ENCODE results near the gene CLUH.

The CLUH gene

GRCh38 chr17:2695961-2696760, 15.4 kb downstream of the CLUH start:
- no peak overlapping the region for H3K27ac ChIP-seq (ENCODE audit: insufficient read depth in 1 of 2, low read depth in 1 of 2, low read length in 2 of 2, poor library complexity in 1 of 2, severe bottlenecking in 2 of 2)
- POLR2A ChIA-PET: no interaction called here
- no peaks in the 10 kb centered on the region for H3K4me1 ChIP-seq (ENCODE audit: control extremely low read depth in 1 of 4, control insufficient read depth in 4 of 4, insufficient read depth in 4 of 4, low read length in 3 of 4)
- no peaks in the 10 kb centered on the region for H3K9me3 ChIP-seq (ENCODE audit: control extremely low read depth in 1 of 5, control insufficient read depth in 4 of 5, insufficient read depth in 2 of 5, low read depth in 1 of 5, low read length in 4 of 5)
- WGBS (ENCODE audit: insufficient coverage): 97% methylated on average over 34 of the region's 36 CpGs
- H3K36me3 ChIP-seq (ENCODE audit: control insufficient read depth in 4 of 4, insufficient read depth in 4 of 4, low read length in 3 of 4): peaks cover 3 to 86% (median 60%) of the 10 kb centered on the region in 4 experiments
- no peak overlapping the region for H3K4me3 ChIP-seq (ENCODE audit: control insufficient read depth in 1 of 7, extremely low read depth in 1 of 7, insufficient read depth in 4 of 7, low read depth in 2 of 7, low read length in 6 of 7)
- H3K27me3 ChIP-seq (replicated peaks in 2 of 5; ENCODE audit: control insufficient read depth in 4 of 5, insufficient read depth in 5 of 5, low read length in 4 of 5): no peaks in the 10 kb centered on the region
- CTCF ChIA-PET: no interaction called here
- no peak for DNase-seq

- CTCF ChIA-PET: interaction anchor here (1.3 kb wide), 2 partner anchors 10 to 12 kb away, joined by 3 to 4 read pairs; no protein-coding TSS in a partner anchor
- Histone ChIP-seq H3K9me3 (ENCODE audit: control extremely low read depth in 1 of 5, control insufficient read depth in 4 of 5, insufficient read depth in 2 of 5, low read depth in 1 of 5, low read length in 4 of 5) (no peaks in the 10 kb centered on the region), H3K36me3 (ENCODE audit: control insufficient read depth in 4 of 4, insufficient read depth in 4 of 4, low read length in 3 of 4) (peaks cover 3 to 86% (median 58%) of the 10 kb centered on the region in 4 experiments), H3K27me3 (replicated peaks in 2 of 5; ENCODE audit: control insufficient read depth in 4 of 5, insufficient read depth in 5 of 5, low read length in 4 of 5) (no peaks in the 10 kb centered on the region), H3K27ac (ENCODE audit: insufficient read depth in 1 of 2, low read depth in 1 of 2, low read length in 2 of 2, poor library complexity in 1 of 2, severe bottlenecking in 2 of 2) (no peak overlapping the region), H3K4me3 (ENCODE audit: control insufficient read depth in 1 of 7, extremely low read depth in 1 of 7, insufficient read depth in 4 of 7, low read depth in 2 of 7, low read length in 6 of 7) (no peak overlapping the region), H3K4me1 (ENCODE audit: control extremely low read depth in 1 of 4, control insufficient read depth in 4 of 4, insufficient read depth in 4 of 4, low read length in 3 of 4) (no peaks in the 10 kb centered on the region)
- POLR2A ChIA-PET: no interaction called here
- 97% methylated on average over 23 of the region's 28 CpGs for WGBS (ENCODE audit: insufficient coverage)
- DNase-seq: no peak
Observed at GRCh38 chr17:2695243-2695960, 16.2 kb downstream of the CLUH start.

- ChIA-PET CTCF (interaction anchor here (1.3 kb wide), 2 partner anchors 11 to 13 kb away, joined by 3 to 4 read pairs; no protein-coding TSS in a partner anchor), POLR2A (no interaction called here)
- Histone ChIP-seq H3K4me3 (ENCODE audit: control insufficient read depth in 1 of 7, extremely low read depth in 1 of 7, insufficient read depth in 4 of 7, low read depth in 2 of 7, low read length in 6 of 7) (no peak overlapping the region), H3K4me1 (ENCODE audit: control extremely low read depth in 1 of 4, control insufficient read depth in 4 of 4, insufficient read depth in 4 of 4, low read length in 3 of 4) (no peaks in the 10 kb centered on the region), H3K36me3 (ENCODE audit: control insufficient read depth in 4 of 4, insufficient read depth in 4 of 4, low read length in 3 of 4) (peaks cover 3 to 86% (median 59%) of the 10 kb centered on the region in 4 experiments), H3K9me3 (ENCODE audit: control extremely low read depth in 1 of 5, control insufficient read depth in 4 of 5, insufficient read depth in 2 of 5, low read depth in 1 of 5, low read length in 4 of 5) (no peaks in the 10 kb centered on the region), H3K27me3 (replicated peaks in 2 of 5; ENCODE audit: control insufficient read depth in 4 of 5, insufficient read depth in 5 of 5, low read length in 4 of 5) (no peaks in the 10 kb centered on the region), H3K27ac (ENCODE audit: insufficient read depth in 1 of 2, low read depth in 1 of 2, low read length in 2 of 2, poor library complexity in 1 of 2, severe bottlenecking in 2 of 2) (no peak overlapping the region)
- WGBS (ENCODE audit: insufficient coverage): 92% methylated on average over 36 of the region's 42 CpGs
- DNase-seq: no peak
Observed at GRCh38 chr17:2694381-2695242, 17.0 kb downstream of the CLUH start.

GRCh38 chr17:2693561-2694380, 17.8 kb downstream of the CLUH start:
- POLR2A ChIA-PET: no interaction called here
- Histone ChIP-seq H3K4me1 (ENCODE audit: control extremely low read depth in 1 of 4, control insufficient read depth in 4 of 4, insufficient read depth in 4 of 4, low read length in 3 of 4) (no peaks in the 10 kb centered on the region), H3K27ac (ENCODE audit: insufficient read depth in 1 of 2, low read depth in 1 of 2, low read length in 2 of 2, poor library complexity in 1 of 2, severe bottlenecking in 2 of 2) (no peak overlapping the region), H3K36me3 (ENCODE audit: control insufficient read depth in 4 of 4, insufficient read depth in 4 of 4, low read length in 3 of 4) (peaks cover 3 to 89% (median 56%) of the 10 kb centered on the region in 4 experiments), H3K4me3 (ENCODE audit: control insufficient read depth in 1 of 7, extremely low read depth in 1 of 7, insufficient read depth in 4 of 7, low read depth in 2 of 7, low read length in 6 of 7) (no peak overlapping the region), H3K9me3 (ENCODE audit: control extremely low read depth in 1 of 5, control insufficient read depth in 4 of 5, insufficient read depth in 2 of 5, low read depth in 1 of 5, low read length in 4 of 5) (no peaks in the 10 kb centered on the region), H3K27me3 (replicated peaks in 2 of 5; ENCODE audit: control insufficient read depth in 4 of 5, insufficient read depth in 5 of 5, low read length in 4 of 5) (no peaks in the 10 kb centered on the region)
- no peak for DNase-seq
- CTCF ChIA-PET: no interaction called here
- WGBS (ENCODE audit: insufficient coverage): 90% methylated on average over 34 of the region's 37 CpGs

- Histone ChIP-seq H3K4me3 (ENCODE audit: control insufficient read depth in 1 of 7, extremely low read depth in 1 of 7, insufficient read depth in 4 of 7, low read depth in 2 of 7, low read length in 6 of 7) (no peak overlapping the region), H3K9me3 (ENCODE audit: control extremely low read depth in 1 of 5, control insufficient read depth in 4 of 5, insufficient read depth in 2 of 5, low read depth in 1 of 5, low read length in 4 of 5) (no peaks in the 10 kb centered on the region), H3K4me1 (ENCODE audit: control extremely low read depth in 1 of 4, control insufficient read depth in 4 of 4, insufficient read depth in 4 of 4, low read length in 3 of 4) (no peaks in the 10 kb centered on the region), H3K27me3 (replicated peaks in 2 of 5; ENCODE audit: control insufficient read depth in 4 of 5, insufficient read depth in 5 of 5, low read length in 4 of 5) (no peaks in the 10 kb centered on the region), H3K36me3 (ENCODE audit: control insufficient read depth in 4 of 4, insufficient read depth in 4 of 4, low read length in 3 of 4) (peaks cover 3 to 84% (median 48%) of the 10 kb centered on the region in 4 experiments), H3K27ac (ENCODE audit: insufficient read depth in 1 of 2, low read depth in 1 of 2, low read length in 2 of 2, poor library complexity in 1 of 2, severe bottlenecking in 2 of 2) (no peak overlapping the region)
- CTCF ChIA-PET: no interaction called here
- DNase-seq: no peak
- POLR2A ChIA-PET: no interaction called here
- 86% methylated on average over 11 of the region's 14 CpGs for WGBS (ENCODE audit: insufficient coverage)
Observed at GRCh38 chr17:2692781-2693135, 18.8 kb downstream of the CLUH start.

GRCh38 chr17:2691965-2692780, 19.4 kb downstream of the CLUH start:
- CTCF ChIA-PET: no interaction called here

More at GRCh38 chr17:2691965-2692780, 19.4 kb downstream of the CLUH start:
- POLR2A ChIA-PET: no interaction called here
- no peak overlapping the region for H3K4me3 ChIP-seq (ENCODE audit: control insufficient read depth in 1 of 7, extremely low read depth in 1 of 7, insufficient read depth in 4 of 7, low read depth in 2 of 7, low read length in 6 of 7)
- H3K4me1 ChIP-seq (ENCODE audit: control extremely low read depth in 1 of 4, control insufficient read depth in 4 of 4, insufficient read depth in 4 of 4, low read length in 3 of 4): no peaks in the 10 kb centered on the region
- H3K27me3 ChIP-seq (replicated peaks in 2 of 5; ENCODE audit: control insufficient read depth in 4 of 5, insufficient read depth in 5 of 5, low read length in 4 of 5): no peaks in the 10 kb centered on the region
- peaks cover 3 to 78% (median 43%) of the 10 kb centered on the region in 4 experiments for H3K36me3 ChIP-seq (ENCODE audit: control insufficient read depth in 4 of 4, insufficient read depth in 4 of 4, low read length in 3 of 4)
- H3K27ac ChIP-seq (ENCODE audit: insufficient read depth in 1 of 2, low read depth in 1 of 2, low read length in 2 of 2, poor library complexity in 1 of 2, severe bottlenecking in 2 of 2): no peak overlapping the region
- no peaks in the 10 kb centered on the region for H3K9me3 ChIP-seq (ENCODE audit: control extremely low read depth in 1 of 5, control insufficient read depth in 4 of 5, insufficient read depth in 2 of 5, low read depth in 1 of 5, low read length in 4 of 5)
- WGBS (ENCODE audit: insufficient coverage): 97% methylated on average over 46 of the region's 71 CpGs
- DNase-seq: no peak

All from common myeloid progenitor, CD34-positive (primary cell).